ENCODE results near the gene IZUMO1.

DNA sequence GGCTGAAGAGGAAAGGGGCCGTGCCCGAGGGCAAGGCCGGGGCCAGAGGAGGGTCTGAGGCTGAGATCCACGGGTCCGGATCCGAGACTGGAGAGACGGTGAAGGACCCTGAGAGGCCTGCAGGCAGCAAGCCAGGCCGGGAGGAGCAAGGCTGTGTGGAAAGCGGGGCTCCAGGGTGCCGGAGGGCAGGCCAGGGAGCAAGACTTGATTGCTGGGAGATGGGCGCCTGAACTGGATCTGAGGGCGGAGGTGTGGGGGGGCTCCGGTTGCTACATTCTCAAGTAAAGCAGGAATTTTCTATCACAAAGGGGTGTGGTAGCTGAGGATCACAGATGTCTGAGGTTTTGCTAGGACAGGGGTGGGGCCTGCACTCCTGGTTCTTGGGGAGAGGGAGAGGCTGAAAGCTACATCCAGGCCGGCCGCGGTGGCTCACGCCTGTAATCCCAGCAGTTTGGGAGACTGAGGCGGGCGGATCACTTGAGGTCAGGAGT is 31.0 kb downstream of the IZUMO1 start:
- no peak for TF ChIP-seq CTCF (IDR thresholded peaks at IDR 0.05)
- TF ChIP-seq POLR2A (IDR thresholded peaks at IDR 0.05), result no peak

Measured in testis (tissue), 2 donors.